ENCODE measurements around the gene ASH1L. TPM values are rescaled to one million over a fixed set of nuclear protein-coding genes. Genes with fewer than 3 reads are reported as not detected.
"Not testable (repeated sequence)": the region's sequence is repeated elsewhere in the genome, so short reads cannot be mapped to it uniquely, and the experiment has no call there.

The ASH1L gene
- total RNA-seq, 4 donors from 2014 or later, result 63.3 to 75.6 (median 67.7) TPM

DNA sequence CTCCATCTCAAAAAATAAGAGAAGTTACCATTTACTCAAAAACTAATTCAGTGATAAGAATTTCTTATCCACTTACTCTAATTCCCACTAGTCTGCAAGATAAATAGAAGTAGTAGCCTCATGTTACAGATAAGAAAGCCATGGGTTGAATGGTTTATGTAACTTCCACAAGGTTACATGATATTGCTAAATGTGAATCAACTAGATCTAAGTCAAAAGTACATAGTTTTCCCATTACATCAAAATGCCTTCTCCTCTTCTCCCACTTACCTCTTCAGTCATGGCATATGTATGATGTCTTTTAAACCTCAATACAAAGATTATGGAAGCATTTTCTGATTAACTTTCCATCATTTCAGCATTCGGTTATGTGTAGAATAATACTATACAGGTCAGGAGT is 108.5 kb downstream of the ASH1L start:
- WGBS, result 95% methylated on average over 1 of the region's 1 CpG

DNA sequence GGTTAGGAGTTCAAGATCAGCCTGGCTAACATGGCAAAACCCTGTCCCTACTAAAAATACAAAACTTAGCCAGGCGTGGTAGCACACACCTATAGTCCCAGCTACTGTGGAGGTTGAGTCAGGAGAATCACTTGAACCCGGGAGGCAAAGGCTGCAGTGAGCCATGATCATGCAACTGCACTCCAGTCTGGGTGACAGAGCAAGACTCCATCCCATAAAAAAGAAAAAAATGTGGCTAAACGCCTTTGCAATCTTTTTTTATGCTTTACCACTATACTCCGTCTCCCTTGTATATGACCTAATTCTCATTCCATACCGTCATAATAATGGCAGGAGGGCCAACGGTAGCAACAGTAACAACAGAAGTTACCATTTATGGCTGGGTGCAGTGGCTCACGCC is 109.5 kb downstream of the ASH1L start:
- peaks cover 3 to 17% (median 16%) of the 10 kb centered on the region in 4 donors for H3K4me1 ChIP-seq
- H3K27ac ChIP-seq (replicated peaks in 1 of 4), result no peak overlapping the region
- H3K4me3 ChIP-seq, result no peak overlapping the region
- no peaks in the 10 kb centered on the region for H3K27me3 ChIP-seq
- H3K9me3 ChIP-seq, result no peaks in the 10 kb centered on the region
- no peak for TF ChIP-seq EP300 (IDR thresholded peaks at IDR 0.05)
- no peak for TF ChIP-seq POLR2A (IDR thresholded peaks at IDR 0.05; ENCODE audit: low read depth)
- no peak for TF ChIP-seq POLR2AphosphoS5 (IDR thresholded peaks at IDR 0.05)
- TF ChIP-seq, protein P1, sequence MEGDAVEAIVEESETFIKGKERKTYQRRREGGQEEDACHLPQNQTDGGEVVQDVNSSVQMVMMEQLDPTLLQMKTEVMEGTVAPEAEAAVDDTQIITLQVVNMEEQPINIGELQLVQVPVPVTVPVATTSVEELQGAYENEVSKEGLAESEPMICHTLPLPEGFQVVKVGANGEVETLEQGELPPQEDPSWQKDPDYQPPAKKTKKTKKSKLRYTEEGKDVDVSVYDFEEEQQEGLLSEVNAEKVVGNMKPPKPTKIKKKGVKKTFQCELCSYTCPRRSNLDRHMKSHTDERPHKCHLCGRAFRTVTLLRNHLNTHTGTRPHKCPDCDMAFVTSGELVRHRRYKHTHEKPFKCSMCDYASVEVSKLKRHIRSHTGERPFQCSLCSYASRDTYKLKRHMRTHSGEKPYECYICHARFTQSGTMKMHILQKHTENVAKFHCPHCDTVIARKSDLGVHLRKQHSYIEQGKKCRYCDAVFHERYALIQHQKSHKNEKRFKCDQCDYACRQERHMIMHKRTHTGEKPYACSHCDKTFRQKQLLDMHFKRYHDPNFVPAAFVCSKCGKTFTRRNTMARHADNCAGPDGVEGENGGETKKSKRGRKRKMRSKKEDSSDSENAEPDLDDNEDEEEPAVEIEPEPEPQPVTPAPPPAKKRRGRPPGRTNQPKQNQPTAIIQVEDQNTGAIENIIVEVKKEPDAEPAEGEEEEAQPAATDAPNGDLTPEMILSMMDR (IDR thresholded peaks at IDR 0.05), result no peak
- DNase-seq (ENCODE audit: extremely low spot score), result no peak
- intact Hi-C loops (cut with DNase I), result no loop called here
- peaks cover 4 to 60% (median 17%) of the 10 kb centered on the region in 4 donors for H3K36me3 ChIP-seq
- WGBS, result 97% methylated on average over 7 of the region's 7 CpGs

More for the DNA sequence above, 108.5 kb downstream of the ASH1L start:
- intact Hi-C loops (cut with DNase I), result no loop called here
- no peak overlapping the region for H3K27ac ChIP-seq (replicated peaks in 1 of 4)
- H3K36me3 ChIP-seq, result peaks cover 7 to 53% (median 14%) of the 10 kb centered on the region in 4 donors
- H3K27me3 ChIP-seq, result no peaks in the 10 kb centered on the region
- TF ChIP-seq, protein P1 (IDR thresholded peaks at IDR 0.05), result no peak
- TF ChIP-seq POLR2A (IDR thresholded peaks at IDR 0.05; ENCODE audit: low read depth) (no peak), EP300 (IDR thresholded peaks at IDR 0.05) (no peak), POLR2AphosphoS5 (IDR thresholded peaks at IDR 0.05) (no peak)
- H3K9me3 ChIP-seq, result no peaks in the 10 kb centered on the region
- H3K4me3 ChIP-seq, result no peak overlapping the region
- DNase-seq (ENCODE audit: extremely low spot score), result no peak
- peaks cover 3 to 17% (median 16%) of the 10 kb centered on the region in 4 donors for H3K4me1 ChIP-seq

DNA sequence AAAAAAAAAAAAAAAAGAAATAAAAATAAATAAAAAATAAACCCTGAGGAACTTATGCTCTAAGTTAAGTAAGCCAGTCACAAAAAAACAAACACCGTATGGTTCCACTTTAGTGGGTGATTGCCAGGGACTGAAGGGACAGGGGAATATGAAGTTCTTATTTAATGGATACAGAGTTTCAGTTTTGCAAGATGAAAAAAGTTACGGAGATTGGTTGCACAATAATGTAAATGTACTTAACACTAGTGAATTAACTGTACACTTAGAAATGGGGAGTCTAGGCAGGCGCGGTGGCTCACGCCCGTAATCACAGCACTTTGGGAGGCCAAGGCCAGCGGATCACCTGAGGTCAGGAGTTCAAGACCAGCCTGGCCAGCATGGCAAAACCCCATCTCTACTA is 111.4 kb downstream of the ASH1L start:
- Histone ChIP-seq H3K27me3 (no peaks in the 10 kb centered on the region), H3K4me1 (peaks cover 3 to 12% (median 9%) of the 10 kb centered on the region in 4 donors), H3K36me3 (peaks cover 0 to 61% (median 17%) of the 10 kb centered on the region in 4 donors), H3K4me3 (no peak overlapping the region), H3K9me3 (no peaks in the 10 kb centered on the region), H3K27ac (replicated peaks in 1 of 4) (no peak overlapping the region)
- no peak for DNase-seq (ENCODE audit: extremely low spot score)
- intact Hi-C loops (cut with DNase I), result no loop called here
- TF ChIP-seq, protein P1 (IDR thresholded peaks at IDR 0.05), result no peak
- TF ChIP-seq POLR2A (IDR thresholded peaks at IDR 0.05; ENCODE audit: low read depth), result no peak
- no peak for TF ChIP-seq EP300 (IDR thresholded peaks at IDR 0.05)
- no peak for TF ChIP-seq POLR2AphosphoS5 (IDR thresholded peaks at IDR 0.05)
- 97% methylated on average over 7 of the region's 7 CpGs for WGBS

DNA sequence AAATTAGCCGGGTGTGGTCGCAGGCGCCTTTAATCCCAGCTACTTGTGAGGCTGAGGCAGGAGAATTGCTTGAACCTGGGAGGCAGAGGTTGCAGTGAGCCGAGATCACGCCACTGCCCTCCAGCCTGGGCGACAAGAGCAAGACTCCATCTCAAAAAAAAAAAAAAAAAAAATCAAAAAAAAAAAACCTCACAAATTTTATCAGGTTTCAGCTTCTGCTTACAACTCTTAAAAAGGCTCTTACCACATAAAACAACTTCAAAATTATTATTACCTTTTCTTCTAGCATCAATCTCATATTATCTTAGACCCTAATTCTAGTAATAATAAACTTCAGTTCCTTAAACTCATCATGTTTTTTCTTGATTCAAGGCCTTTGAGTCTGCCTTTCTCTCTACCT is 120.2 kb downstream of the ASH1L start:
- H3K4me3 ChIP-seq; DNase-seq (ENCODE audit: extremely low spot score); H3K27me3 ChIP-seq; H3K4me1 ChIP-seq; H3K9me3 ChIP-seq; intact Hi-C loops (cut with DNase I); H3K27ac ChIP-seq (replicated peaks in 1 of 4): not testable (repeated sequence)
- peaks cover 8 to 16% (median 14%) of the 10 kb centered on the region in 4 donors for H3K36me3 ChIP-seq
- WGBS, result 97% methylated on average over 6 of the region's 6 CpGs

DNA sequence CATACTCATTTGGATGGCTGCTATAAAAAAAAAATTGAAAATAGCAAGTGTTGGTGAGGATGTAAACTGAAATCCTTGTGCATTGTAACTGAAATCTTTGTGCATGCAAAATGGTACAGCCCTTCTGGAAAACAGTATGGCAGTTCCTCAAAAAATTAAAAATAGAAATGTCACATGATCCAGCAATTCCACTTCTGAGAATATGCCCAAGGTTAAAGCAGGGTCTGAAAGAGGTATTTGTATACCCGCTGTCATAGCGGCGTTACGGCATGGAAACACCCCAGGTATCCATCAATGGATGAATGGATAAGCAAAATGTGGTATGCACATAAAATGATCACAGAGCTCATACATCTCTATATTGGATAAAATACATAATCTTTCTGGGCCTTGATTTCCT is 125.2 kb downstream of the ASH1L start:
- Histone ChIP-seq H3K36me3 (peaks cover 15 to 47% (median 36%) of the 10 kb centered on the region in 4 donors), H3K27me3 (no peaks in the 10 kb centered on the region), H3K9me3 (no peaks in the 10 kb centered on the region), H3K4me3 (no peak overlapping the region), H3K4me1 (peaks cover 0 to 6% (median 3%) of the 10 kb centered on the region in 4 donors), H3K27ac (replicated peaks in 1 of 4) (no peak overlapping the region)
- intact Hi-C loops (cut with DNase I), result no loop called here
- TF ChIP-seq, protein P1 (IDR thresholded peaks at IDR 0.05), result no peak
- TF ChIP-seq POLR2A (IDR thresholded peaks at IDR 0.05; ENCODE audit: low read depth) (no peak), EP300 (IDR thresholded peaks at IDR 0.05) (no peak), POLR2AphosphoS5 (IDR thresholded peaks at IDR 0.05) (no peak)
- WGBS, result 90% methylated on average over 4 of the region's 4 CpGs
- no peak for DNase-seq (ENCODE audit: extremely low spot score)

DNA sequence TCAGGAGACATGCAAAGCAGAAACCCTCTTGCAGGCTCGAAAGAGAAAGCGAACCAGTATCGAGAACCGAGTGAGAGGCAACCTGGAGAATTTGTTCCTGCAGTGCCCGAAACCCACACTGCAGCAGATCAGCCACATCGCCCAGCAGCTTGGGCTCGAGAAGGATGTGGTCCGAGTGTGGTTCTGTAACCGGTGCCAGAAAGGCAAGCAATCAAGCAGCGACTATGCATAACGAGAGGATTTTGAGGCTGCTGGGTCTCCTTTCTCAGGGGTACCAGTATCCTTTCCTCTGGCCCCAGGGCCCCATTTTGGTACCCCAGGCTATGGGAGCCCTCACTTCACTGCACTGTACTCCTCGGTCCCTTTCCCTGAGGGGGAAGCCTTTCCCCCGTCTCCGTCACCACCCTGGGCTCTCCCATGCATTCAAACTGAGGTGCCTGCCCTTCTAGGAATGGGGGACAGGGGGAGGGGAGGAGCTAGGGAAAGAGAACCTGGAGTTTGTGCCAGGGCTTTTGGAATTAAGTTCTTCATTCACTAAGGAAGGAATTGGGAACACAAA is 128.7 kb downstream of the ASH1L start:
- 91% methylated on average over 14 of the region's 14 CpGs for WGBS
- H3K4me3 ChIP-seq; H3K27ac ChIP-seq (replicated peaks in 1 of 4); H3K27me3 ChIP-seq; H3K4me1 ChIP-seq; H3K9me3 ChIP-seq; DNase-seq (ENCODE audit: extremely low spot score); intact Hi-C loops (cut with DNase I): not testable (repeated sequence)
- H3K36me3 ChIP-seq, result peaks cover 15 to 68% (median 41%) of the 10 kb centered on the region in 4 donors

DNA sequence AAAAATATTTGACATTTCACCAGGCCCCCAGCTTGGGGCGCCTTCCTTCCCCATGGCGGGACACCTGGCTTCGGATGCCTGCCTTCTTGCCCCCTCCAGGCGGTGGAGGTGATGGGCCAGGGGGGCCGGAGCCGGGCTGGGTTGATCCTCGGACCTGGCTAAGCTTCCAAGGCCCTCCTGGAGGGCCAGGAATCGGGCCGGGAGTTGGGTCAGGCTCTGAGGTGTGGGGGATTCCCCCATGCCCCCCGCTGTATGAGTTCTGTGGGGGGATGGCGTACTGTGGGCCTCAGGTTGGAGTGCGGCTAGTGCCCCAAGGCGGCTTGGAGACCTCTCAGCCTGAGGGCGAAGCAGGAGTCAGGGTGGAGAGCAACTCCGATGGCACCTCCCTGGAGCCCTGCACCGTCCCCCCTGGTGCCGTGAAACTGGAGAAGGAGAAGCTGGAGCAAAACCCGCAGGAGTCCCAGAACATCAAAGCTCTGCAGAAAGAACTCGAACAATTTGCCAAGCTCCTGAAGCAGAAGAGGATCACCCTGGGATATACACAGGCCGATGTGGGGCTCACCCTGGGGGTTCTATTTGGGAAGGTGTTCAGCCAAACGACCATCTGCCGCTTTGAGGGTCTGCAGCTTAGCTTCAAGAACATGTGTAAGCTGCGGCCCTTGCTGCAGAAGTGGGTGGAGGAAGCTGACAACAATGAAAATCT is 129.3 kb downstream of the ASH1L start:
- H3K4me3 ChIP-seq; H3K27ac ChIP-seq (replicated peaks in 1 of 4); DNase-seq (ENCODE audit: extremely low spot score); intact Hi-C loops (cut with DNase I); H3K27me3 ChIP-seq; H3K4me1 ChIP-seq; H3K9me3 ChIP-seq: not testable (repeated sequence)
- H3K36me3 ChIP-seq, result peaks cover 15 to 62% (median 36%) of the 10 kb centered on the region in 4 donors
- 92% methylated on average over 17 of the region's 23 CpGs for WGBS
